Measurements from ENCODE around the gene NEIL1.
"Not testable (repeated sequence)": the region's sequence is repeated elsewhere in the genome, so short reads cannot be mapped to it uniquely, and the experiment has no call there.

NEIL1 gene

DNA sequence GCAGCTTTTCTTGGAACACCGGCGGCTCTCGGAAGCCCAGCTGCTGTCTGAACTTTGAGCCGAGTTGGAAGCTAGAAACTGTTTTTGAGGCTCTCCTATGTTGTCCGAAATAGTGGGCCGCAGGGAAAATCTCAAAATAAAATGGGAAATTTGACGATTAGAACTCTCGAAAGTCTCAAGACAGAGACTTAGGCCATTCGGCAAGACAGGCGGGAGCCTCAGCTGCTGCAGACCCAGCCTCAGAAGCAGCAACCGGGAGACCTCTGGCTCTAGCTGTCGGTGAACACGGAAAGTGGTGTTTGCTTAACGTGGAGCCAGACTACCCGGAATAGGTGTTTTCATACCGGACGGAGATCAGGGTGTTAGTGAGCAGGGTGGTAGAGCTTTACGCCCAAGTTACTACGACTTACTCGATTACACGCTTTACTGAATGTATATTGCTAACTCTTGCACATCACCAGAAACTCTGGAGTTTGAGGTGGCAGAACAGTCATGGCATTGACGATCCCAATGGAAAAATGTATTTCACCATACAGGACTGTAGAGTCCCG lies 21.9 kb downstream of the NEIL1 start:
- no peak for TF ChIP-seq MYC (IDR thresholded peaks at IDR 0.05; ENCODE audit: low read depth, low read length)
- TF ChIP-seq, protein P1, sequence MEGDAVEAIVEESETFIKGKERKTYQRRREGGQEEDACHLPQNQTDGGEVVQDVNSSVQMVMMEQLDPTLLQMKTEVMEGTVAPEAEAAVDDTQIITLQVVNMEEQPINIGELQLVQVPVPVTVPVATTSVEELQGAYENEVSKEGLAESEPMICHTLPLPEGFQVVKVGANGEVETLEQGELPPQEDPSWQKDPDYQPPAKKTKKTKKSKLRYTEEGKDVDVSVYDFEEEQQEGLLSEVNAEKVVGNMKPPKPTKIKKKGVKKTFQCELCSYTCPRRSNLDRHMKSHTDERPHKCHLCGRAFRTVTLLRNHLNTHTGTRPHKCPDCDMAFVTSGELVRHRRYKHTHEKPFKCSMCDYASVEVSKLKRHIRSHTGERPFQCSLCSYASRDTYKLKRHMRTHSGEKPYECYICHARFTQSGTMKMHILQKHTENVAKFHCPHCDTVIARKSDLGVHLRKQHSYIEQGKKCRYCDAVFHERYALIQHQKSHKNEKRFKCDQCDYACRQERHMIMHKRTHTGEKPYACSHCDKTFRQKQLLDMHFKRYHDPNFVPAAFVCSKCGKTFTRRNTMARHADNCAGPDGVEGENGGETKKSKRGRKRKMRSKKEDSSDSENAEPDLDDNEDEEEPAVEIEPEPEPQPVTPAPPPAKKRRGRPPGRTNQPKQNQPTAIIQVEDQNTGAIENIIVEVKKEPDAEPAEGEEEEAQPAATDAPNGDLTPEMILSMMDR (IDR thresholded peaks at IDR 0.05; ENCODE audit: low read depth, low read length), result no peak
- no peak for TF ChIP-seq MAX (IDR thresholded peaks at IDR 0.05; ENCODE audit: low read depth, low read length)
- no peak for TF ChIP-seq POLR2A (IDR thresholded peaks at IDR 0.05; ENCODE audit: extremely low read depth, insufficient read length)
- no peak for DNase-seq (ENCODE audit: low read depth)
- H3K4me3 ChIP-seq (ENCODE audit: low read depth, low read length), result peak overlapping the region; percentile 84

GRCh38 chr15:75369897-75370581 lies 23.2 kb downstream of the NEIL1 start:
- TF ChIP-seq MYC (IDR thresholded peaks at IDR 0.05; ENCODE audit: low read depth, low read length) (no peak), POLR2A (IDR thresholded peaks at IDR 0.05; ENCODE audit: extremely low read depth, insufficient read length) (no peak), MAX (IDR thresholded peaks at IDR 0.05; ENCODE audit: low read depth, low read length) (no peak)
- TF ChIP-seq, protein P1 (IDR thresholded peaks at IDR 0.05; ENCODE audit: low read depth, low read length), result no peak
- no peak for DNase-seq (ENCODE audit: low read depth)
- peak overlapping the region; percentile 84 for H3K4me3 ChIP-seq (ENCODE audit: low read depth, low read length)

GRCh38 chr15:75371486-75371885 lies 24.6 kb downstream of the NEIL1 start:
- H3K4me3 ChIP-seq (ENCODE audit: low read depth, low read length), result no peak overlapping the region
- TF ChIP-seq, protein P1 (IDR thresholded peaks at IDR 0.05; ENCODE audit: low read depth, low read length), result no peak
- no peak for TF ChIP-seq MAX (IDR thresholded peaks at IDR 0.05; ENCODE audit: low read depth, low read length)
- no peak for TF ChIP-seq POLR2A (IDR thresholded peaks at IDR 0.05; ENCODE audit: extremely low read depth, insufficient read length)
- TF ChIP-seq MYC (IDR thresholded peaks at IDR 0.05; ENCODE audit: low read depth, low read length), result no peak
- no peak for DNase-seq (ENCODE audit: low read depth)

- no peak overlapping the region for H3K4me3 ChIP-seq (ENCODE audit: low read depth, low read length)
- TF ChIP-seq, protein P1 (IDR thresholded peaks at IDR 0.05; ENCODE audit: low read depth, low read length), result no peak
- TF ChIP-seq MAX (IDR thresholded peaks at IDR 0.05; ENCODE audit: low read depth, low read length) (no peak), MYC (IDR thresholded peaks at IDR 0.05; ENCODE audit: low read depth, low read length) (no peak)
- no peak for DNase-seq (ENCODE audit: low read depth)
Measured at GRCh38 chr15:75371901-75372688, 25.3 kb downstream of the NEIL1 start.

- H3K4me3 ChIP-seq (ENCODE audit: low read depth, low read length), result no peak overlapping the region
- TF ChIP-seq, protein P1 (IDR thresholded peaks at IDR 0.05; ENCODE audit: low read depth, low read length), result no peak
- TF ChIP-seq MYC (IDR thresholded peaks at IDR 0.05; ENCODE audit: low read depth, low read length), result no peak
- TF ChIP-seq MAX (IDR thresholded peaks at IDR 0.05; ENCODE audit: low read depth, low read length), result no peak
- TF ChIP-seq POLR2A (IDR thresholded peaks at IDR 0.05; ENCODE audit: extremely low read depth, insufficient read length), result no peak
- no peak for DNase-seq (ENCODE audit: low read depth)
Measured at GRCh38 chr15:75380773-75381172, 33.9 kb downstream of the NEIL1 start.

- not testable (repeated sequence) for H3K4me3 ChIP-seq (ENCODE audit: low read depth, low read length); DNase-seq (ENCODE audit: low read depth)
Measured at GRCh38 chr15:75383986-75384385, 37.1 kb downstream of the NEIL1 start.

Data from NB4 (cell line).